ENCODE measurements around the gene CELF3.

CELF3 gene

DNA sequence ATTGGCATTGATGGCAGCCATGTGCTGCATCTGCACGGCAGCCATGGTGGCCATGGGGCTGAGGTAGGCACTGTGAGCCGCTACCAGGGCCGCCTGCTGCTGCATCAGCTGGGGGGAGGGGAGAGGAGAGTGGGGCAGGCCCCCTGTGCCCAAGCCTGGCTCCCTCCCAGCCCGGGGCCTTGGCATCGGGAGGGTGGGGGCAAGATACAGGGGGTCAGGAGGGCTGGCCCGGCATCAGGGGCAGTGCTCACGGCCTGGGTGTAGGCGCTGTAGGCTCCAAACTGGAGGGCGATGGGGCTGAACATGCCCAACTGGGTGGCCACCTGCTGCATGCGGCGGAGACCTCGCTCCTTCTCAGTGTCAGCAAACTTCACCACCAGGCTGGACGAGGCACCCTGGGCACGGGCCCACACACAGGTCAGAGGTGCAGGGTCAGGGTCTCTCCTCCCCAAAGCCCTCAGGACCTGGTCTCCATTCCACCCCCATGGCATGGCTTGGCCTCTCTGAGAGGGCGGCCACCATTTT is 9.0 kb downstream of the CELF3 start:
- TF ChIP-seq, protein P1, sequence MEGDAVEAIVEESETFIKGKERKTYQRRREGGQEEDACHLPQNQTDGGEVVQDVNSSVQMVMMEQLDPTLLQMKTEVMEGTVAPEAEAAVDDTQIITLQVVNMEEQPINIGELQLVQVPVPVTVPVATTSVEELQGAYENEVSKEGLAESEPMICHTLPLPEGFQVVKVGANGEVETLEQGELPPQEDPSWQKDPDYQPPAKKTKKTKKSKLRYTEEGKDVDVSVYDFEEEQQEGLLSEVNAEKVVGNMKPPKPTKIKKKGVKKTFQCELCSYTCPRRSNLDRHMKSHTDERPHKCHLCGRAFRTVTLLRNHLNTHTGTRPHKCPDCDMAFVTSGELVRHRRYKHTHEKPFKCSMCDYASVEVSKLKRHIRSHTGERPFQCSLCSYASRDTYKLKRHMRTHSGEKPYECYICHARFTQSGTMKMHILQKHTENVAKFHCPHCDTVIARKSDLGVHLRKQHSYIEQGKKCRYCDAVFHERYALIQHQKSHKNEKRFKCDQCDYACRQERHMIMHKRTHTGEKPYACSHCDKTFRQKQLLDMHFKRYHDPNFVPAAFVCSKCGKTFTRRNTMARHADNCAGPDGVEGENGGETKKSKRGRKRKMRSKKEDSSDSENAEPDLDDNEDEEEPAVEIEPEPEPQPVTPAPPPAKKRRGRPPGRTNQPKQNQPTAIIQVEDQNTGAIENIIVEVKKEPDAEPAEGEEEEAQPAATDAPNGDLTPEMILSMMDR (IDR thresholded peaks at IDR 0.05; ENCODE audit: low read depth, low read length), result no peak
- TF ChIP-seq EZH2phosphoT487 (IDR thresholded peaks at IDR 0.05; ENCODE audit: low read depth), result no peak
- Histone ChIP-seq H3K4me2 (ENCODE audit: low read length) (no peak overlapping the region), H3K27me3 (ENCODE audit: low read depth, low read length) (peaks cover 5% of the 10 kb centered on the region; the same call in 1 of the 2 replicates)

DNA sequence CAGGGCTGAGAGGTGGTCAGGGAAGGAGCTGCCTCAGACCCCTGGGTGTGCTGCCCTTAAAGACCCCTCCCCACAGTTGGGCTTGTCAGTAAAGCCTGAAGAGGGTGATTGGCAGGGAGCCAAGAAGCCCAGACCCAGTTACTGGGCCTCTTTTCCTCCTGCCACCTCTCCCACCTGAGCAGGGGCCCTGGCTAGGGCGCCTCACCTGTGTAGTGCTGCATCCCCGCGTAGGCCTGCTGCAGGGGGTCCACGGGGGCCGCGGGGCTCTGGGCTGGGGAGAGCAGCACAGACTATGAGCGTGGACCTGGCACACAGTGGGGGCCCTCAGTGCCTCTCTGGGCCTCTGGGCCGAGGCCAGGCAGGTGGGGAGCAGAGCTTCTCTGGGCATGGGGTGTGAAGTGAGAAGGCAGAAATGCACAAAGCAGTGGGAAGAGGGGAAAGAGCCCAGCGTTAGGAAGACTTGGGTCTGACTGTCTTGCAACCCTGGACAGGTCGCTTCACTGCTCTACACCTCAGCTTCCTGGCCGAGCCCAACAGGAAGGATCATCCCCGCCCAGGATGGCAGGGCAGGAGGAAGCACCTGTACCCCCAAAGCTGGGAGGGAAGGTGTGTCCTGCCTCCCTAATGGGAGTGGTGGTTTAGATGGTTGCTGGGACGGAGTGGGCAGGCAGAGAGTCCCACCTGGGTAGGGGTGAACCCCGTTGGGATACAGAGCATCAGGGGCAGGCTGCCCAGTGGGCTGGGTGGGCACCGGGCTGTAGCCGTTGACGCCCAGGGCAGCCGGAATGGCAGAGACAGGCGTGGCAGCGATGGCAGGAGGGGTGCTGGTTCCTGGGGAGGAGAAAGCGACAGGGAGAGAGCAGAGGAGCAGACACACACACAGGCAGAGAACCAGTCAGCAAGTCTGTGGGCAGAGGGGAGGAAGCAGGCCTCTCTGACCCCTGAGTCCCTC is 9.9 kb downstream of the CELF3 start:
- no peaks in the 10 kb centered on the region for H3K4me1 ChIP-seq (ENCODE audit: low read length)
- H2AFZ ChIP-seq (ENCODE audit: low read depth, low read length), result no peak overlapping the region
- peaks cover under 1% of the 10 kb centered on the region for H3K36me3 ChIP-seq (replicated peaks; ENCODE audit: low read depth, low read length)
- H3K79me2 ChIP-seq (ENCODE audit: low read length), result no peaks in the 10 kb centered on the region
- TF ChIP-seq EZH2phosphoT487 (IDR thresholded peaks at IDR 0.05; ENCODE audit: low read depth), result no peak
- TF ChIP-seq, protein P1 (IDR thresholded peaks at IDR 0.05; ENCODE audit: low read depth, low read length), result no peak
- no peak overlapping the region for H3K27ac ChIP-seq (ENCODE audit: low read length)
- H3K27me3 ChIP-seq (ENCODE audit: low read depth, low read length), result peaks cover 5% of the 10 kb centered on the region; the same call in 1 of the 2 replicates
- H3K9me3 ChIP-seq (ENCODE audit: insufficient read depth, low read length), result no peaks in the 10 kb centered on the region
- H3K4me2 ChIP-seq (ENCODE audit: low read length), result no peak overlapping the region
- H3K4me3 ChIP-seq (ENCODE audit: low read length), result no peak overlapping the region
- H3K9ac ChIP-seq (ENCODE audit: low read length), result no peak overlapping the region
- H4K20me1 ChIP-seq (ENCODE audit: insufficient read depth, low read length), result no peaks in the 10 kb centered on the region

More for the DNA sequence above, 9.0 kb downstream of the CELF3 start:
- Histone ChIP-seq H3K4me3 (ENCODE audit: low read length) (no peak overlapping the region), H2AFZ (ENCODE audit: low read depth, low read length) (no peak overlapping the region), H3K79me2 (ENCODE audit: low read length) (no peaks in the 10 kb centered on the region), H3K4me1 (ENCODE audit: low read length) (no peaks in the 10 kb centered on the region), H3K27ac (ENCODE audit: low read length) (no peak overlapping the region), H3K9ac (ENCODE audit: low read length) (no peak overlapping the region), H3K36me3 (replicated peaks; ENCODE audit: low read depth, low read length) (no peaks in the 10 kb centered on the region), H4K20me1 (ENCODE audit: insufficient read depth, low read length) (no peaks in the 10 kb centered on the region), H3K9me3 (ENCODE audit: insufficient read depth, low read length) (no peaks in the 10 kb centered on the region)

DNA sequence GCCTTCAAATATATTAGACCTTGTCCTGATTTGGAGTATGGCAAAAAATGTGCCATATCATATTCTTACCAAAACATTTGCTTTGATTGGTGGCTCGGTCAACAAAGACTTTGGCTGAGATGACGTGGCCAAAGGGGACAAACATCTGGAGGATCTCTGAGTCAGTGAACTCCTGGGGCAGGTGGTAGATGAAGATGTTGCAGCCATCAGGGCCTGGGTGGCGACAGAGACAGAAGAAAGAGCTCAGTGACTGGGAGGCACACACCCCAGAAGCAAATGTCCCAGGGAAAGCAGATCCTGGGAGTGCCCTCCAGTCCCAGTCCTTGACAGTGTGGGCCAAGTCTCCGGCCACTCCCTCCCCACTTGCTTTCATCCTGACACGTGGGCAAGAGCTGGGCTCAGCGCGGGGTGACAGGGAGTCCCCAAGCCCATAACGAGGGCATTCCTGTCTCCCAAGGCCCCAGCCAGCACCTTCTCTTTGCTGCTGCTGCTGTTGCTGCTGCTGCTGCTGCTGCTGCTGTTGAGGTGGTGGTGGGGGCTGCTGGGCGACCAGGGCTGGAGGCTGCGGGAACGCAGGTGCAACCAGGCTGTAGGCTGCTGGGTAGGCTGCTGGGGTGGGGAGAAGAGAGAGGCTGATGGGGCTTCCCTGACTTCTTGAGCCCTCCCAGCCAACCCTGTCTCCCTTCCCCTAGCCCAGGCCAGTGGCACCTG is 10.7 kb downstream of the CELF3 start:
- no peak overlapping the region for H2AFZ ChIP-seq (ENCODE audit: low read depth, low read length)

More for the DNA sequence above, 10.7 kb downstream of the CELF3 start:
- Histone ChIP-seq H4K20me1 (ENCODE audit: insufficient read depth, low read length) (0 out of 2 replicates have a peak, but pooled peaks cover under 1% of the 10 kb centered on the region), H3K36me3 (replicated peaks; ENCODE audit: low read depth, low read length) (peaks cover 8% of the 10 kb centered on the region), H3K4me3 (ENCODE audit: low read length) (no peak overlapping the region), H3K27ac (ENCODE audit: low read length) (no peak overlapping the region), H3K9ac (ENCODE audit: low read length) (no peak overlapping the region), H3K79me2 (ENCODE audit: low read length) (no peaks in the 10 kb centered on the region), H3K4me1 (ENCODE audit: low read length) (peaks cover 2% of the 10 kb centered on the region), H3K9me3 (ENCODE audit: insufficient read depth, low read length) (no peaks in the 10 kb centered on the region), H3K4me2 (ENCODE audit: low read length) (no peak overlapping the region), H3K27me3 (ENCODE audit: low read depth, low read length) (peaks cover under 1% of the 10 kb centered on the region; the same call in 1 of the 2 replicates)
- TF ChIP-seq EZH2phosphoT487 (IDR thresholded peaks at IDR 0.05; ENCODE audit: low read depth), result no peak
- TF ChIP-seq, protein P1 (IDR thresholded peaks at IDR 0.05; ENCODE audit: low read depth, low read length), result no peak

All from OCI-LY3 (cell line).